Stimulated activated CD8-positive, alpha-beta memory T cell treated with anti-CD3 and anti-CD28 coated beads, Interleukin-15, amount 100 ng/mL, for 4 hours (primary cell): ENCODE results near the gene SUGP2.

Experiments
- DNase-seq, 2 donors: peaks; one replicate each; pipeline ENCODE4 v3.0.0-alpha.2; 2020; ENCODE audit warnings: low read depth in 2 of 2

The SUGP2 gene

DNA sequence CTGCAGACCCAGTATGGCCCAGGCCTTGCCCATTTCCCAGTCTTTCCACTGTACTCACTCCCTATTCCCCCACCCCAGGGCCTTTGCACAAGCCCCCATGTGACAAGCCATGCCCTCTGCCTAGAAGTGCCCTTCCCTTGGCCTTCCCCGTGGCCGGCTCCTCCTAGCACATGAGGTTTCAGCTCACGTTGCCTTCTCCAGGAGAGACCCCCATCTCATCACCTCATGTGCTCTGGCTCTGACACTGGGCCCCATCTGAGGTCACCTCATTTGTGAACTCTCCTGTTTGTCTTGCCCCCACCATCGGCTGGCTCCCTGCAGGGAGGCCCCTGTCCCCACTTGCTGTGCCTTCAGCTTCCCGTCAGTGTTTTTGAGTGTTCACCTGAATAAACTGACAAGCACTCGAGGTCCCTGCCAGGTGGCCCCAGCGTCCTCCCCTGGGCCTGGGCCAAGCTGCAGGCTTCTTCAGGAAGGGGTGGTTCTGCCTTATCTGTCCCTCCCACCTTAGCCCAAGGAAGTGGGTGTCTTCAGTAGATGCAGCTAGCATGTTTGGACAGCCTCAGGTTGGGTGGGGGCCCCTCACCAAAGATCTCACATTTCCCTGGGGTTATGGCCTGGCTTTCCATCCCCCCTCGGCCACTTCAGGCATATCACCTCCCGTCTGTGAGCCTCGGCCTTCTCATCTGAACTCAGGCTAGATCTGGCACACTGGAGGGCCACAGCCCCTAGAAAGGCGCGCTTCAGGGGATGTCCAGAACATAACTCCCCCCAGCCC is 26.7 kb upstream of the SUGP2 start:
- DNase-seq, result no peak

GRCh38 chr19:19059018-19059836 is 25.9 kb upstream of the SUGP2 start:
- DNase-seq, result no peak

GRCh38 chr19:19057720-19058119 is 24.4 kb upstream of the SUGP2 start:
- no peak for DNase-seq

DNA sequence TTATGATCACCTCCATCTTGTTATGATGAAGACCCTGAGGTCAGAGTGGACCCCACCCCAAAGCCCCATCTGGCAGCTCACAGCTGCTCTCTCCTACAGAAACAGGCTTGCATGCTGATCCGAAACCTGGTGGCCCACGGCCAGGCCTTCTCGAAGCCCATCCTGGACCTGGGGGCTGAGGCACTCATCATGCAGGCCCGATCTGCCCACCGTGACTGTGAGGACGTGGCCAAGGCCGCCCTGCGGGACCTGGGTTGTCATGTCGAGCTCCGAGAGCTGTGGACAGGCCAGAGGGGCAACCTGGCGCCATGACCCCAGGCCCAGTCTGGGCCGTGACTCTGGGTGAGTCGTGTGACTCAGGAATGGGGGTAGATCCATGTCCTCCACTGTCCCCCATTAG is 24.0 kb upstream of the SUGP2 start:
- DNase-seq, result no peak

GRCh38 chr19:19056636-19057275 is 23.4 kb upstream of the SUGP2 start:
- DNase-seq, result no peak

DNA sequence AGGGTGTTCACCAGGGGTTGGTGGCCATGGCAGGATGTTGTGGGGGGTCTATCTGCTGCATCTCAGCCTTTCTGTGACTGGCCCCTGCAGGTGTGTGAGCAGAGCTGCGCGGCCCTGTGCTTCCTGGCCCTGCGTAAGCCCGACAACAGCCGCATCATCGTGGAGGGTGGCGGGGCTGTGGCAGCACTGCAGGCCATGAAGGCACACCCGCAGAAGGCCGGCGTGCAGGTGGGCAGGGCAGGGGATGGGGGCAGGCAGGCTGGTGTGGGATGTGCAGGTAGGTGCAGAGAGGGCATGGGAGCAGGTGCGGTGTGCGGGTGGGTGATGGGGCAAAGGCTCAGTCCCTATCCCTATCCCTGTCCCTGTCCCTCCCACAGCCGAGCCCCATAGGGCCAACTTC is 22.4 kb upstream of the SUGP2 start:
- no peak for DNase-seq

GRCh38 chr19:19054939-19055440 is 21.7 kb upstream of the SUGP2 start:
- DNase-seq, result no peak

DNA sequence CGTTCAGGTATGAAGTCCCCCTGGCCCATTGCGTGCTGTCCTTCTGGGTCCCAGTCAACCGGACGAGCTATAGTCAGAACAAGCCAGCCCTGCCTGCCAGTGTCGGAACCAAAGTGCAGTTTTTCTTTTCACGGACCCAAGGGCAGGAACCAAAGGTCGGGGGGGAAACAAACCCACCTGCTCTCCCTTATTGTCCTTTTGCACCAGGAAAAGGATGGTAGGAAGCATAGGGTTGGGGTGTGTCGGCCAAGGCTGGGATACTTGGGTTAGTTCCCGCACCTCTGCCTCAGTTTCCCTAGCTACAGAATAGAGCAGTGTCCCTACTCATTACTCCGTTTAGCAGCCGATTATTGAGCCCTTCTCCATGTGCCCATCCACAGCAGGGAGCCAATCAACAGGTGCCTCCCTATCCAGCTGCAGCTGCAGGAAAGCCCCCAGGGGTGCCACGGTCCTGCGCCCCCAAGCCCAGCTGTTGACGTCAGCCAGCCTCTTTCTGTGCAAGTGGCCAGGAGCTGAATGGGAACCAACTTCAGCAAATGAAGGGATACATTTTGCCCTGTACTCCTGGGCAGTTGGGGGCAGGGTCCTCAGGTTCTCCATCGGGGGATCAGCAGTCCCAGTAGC is 21.1 kb upstream of the SUGP2 start:
- no peak for DNase-seq

- DNase-seq, result no peak
These were observed 20.4 kb upstream of the SUGP2 start for GRCh38 chr19:19053508-19054314.

DNA sequence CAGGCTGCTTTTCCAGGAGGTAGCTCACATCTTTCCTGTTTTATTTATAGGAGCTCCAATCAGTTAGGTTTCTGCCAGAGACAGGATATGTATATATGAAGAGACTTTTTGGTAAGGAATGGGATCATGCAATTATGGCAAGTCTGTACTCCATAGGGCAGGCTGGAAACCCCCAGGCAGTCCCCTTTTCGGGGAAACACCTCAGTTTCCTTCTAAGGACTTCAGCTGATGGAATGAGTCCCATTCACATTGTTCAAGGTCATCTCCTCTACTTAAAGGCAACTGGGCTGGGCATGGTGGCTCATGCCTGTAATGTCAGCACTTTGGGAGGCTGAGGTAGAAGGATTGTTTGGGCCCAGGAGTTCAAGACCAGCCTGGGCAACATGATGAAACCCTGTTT is 19.6 kb upstream of the SUGP2 start:
- no peak for DNase-seq

- no peak for DNase-seq
These were observed 18.3 kb upstream of the SUGP2 start for GRCh38 chr19:19051478-19052213.

DNA sequence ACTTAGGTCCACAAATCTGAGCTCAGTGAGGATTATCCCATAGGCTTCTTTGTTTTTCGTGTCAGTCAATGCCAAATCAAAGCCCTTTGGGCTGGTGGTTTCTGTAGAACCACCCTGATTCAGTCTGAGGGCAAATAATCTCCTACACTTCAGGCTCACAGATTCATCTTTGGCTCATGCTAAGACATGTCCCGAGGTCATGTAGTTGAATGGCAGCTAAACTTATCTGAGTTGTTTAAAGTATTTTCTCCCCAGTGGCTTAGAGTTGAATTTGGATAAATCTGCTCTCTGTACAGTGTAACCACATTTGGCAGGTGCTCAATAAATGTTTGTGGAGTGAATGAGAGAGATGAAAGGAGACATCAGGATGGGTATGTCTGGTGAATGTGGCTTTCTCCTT is 17.4 kb upstream of the SUGP2 start:
- DNase-seq, result no peak

GRCh38 chr19:19050104-19050503 is 16.8 kb upstream of the SUGP2 start:
- DNase-seq, result no peak

DNA sequence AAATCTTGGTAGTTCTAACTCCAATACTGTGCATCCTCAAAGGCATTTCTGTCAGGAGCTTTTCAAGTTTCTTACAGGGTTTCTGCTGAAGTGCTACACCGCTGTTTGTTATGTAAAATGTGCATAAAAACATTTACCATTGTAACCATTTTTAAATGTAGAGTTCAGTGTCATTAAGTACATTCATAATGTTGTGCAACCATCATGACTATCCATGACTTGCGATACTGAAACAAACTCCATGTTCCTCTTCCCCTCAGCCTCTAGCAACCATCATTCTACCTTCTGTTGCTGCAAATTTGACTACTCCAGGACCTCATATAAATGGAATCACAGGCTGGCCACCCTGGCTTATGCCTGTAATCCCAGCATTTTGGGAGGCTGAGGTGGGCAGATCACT is 16.1 kb upstream of the SUGP2 start:
- DNase-seq, result no peak

- DNase-seq, result no peak
These were observed 10.6 kb upstream of the SUGP2 start for GRCh38 chr19:19043881-19044280.

DNA sequence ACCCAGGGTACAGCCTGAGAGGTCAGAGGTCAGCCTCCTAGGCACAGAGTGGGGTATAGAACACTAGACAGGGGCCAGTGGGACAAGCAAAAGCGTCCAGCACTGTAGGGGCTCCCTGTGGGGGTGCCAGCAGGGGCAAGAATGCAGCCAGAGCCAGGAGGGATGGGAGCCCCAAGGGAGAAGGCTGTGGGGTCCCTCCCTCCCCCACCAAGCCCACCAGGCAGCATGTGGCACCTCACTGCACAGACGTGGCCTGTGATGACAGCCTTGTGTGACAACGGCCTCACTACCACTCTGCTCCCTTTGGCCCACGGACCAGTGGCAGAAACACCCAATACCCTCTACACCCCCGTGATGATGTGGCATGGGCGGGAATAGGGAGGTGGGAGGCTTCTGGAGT is 10.2 kb upstream of the SUGP2 start:
- no peak for DNase-seq

DNA sequence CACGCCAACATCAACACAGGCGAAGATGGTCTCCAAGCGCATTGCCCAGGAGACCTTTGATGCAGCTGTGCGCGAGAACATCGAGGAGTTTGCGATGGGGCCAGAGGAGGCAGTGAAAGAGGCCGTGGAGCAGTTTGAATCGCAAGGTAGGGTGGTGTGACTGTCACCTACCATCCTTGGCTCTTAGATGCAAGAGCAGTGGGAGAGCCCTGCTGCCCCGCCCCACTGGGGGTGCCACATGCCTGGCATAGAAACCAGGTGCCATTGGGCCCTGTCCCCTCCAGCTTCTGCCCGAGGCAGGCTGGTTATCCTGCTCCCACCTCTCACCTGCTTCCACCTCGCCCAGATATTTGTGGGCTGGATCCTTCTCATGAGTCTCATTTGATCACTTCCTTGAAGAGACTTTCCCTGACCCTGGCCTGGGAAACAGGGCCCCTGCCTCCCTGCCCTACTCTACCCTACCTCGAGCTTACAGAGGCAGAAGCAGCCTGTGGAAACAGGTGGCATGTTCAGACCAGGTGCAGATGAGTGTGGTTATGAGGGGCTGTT is 9.5 kb upstream of the SUGP2 start:
- DNase-seq, result no peak

DNA sequence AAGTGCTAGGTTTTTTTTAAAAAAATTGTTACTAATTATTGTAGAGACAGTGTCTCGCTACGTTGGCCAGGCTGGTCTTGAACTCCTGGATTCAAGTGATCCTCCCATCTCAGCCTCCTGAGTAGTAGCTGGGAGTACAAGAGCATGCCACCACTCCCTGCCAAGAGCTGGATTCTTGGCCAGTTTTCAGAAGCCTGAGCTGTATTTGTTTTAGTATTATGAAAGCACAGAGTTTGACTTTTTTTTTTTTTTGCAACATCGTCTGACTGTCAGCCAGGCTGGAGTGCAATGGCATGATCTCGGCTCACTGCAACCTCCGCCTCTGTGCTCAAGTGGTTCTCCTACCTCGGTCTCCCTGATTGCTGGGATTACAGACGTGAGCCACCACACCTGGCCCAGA is 7.1 kb upstream of the SUGP2 start:
- no peak for DNase-seq

DNA sequence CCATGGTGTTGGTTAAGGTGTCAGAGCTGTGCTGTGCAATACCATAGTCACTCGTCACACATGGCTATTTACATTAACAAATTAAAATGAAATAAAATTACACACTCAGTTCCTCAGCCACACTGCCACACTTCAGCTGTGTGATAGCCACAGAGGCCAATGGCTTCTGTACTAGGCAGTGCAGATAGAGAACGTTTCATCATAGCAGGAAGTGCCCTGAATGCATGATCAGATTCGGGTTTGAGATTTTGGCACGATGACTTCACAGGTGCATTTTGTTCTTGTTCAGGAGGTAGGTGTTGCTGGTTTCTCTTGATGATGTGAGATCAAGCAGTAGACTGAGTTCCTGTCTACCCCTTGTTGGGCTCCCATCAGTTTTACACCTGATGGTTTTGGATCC is 6.6 kb upstream of the SUGP2 start:
- DNase-seq, result no peak

DNA sequence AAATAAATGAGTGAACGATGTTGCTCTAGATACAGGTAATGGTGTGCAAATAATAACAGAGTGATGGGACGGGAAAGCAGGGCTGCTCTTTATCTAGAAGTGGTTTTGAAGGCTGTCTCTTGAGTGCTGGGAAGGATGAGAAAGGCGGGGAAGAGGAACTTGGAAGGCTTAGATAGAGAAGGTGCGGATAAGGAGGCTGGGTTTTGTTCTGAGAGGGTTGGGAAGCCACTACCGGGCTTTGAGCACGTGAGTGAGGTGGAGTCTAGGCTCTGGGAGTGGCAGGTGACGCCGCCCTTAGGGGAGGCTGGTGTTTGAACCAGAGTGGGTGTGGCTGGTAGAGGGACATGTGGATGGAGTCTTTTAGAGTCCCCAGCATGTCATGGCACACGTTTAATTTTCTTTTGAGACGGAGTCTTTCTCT is 897 bp upstream of the SUGP2 start:
- peak; percentile 45 to 68 for DNase-seq

DNA sequence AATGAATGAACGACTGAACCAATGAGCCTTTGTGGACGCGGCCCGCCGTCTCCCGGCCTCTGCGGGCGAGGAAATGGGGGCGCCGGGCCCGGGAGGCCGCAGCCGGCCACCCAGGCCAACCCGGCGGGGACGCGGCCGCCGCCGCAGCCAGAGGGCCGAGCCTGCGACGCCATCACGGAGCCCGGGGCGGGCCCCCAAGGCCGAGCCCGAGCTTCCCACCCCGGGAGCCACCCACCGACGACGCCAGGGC is 216 bp downstream of the SUGP2 start:
- DNase-seq, result no peak
